IgD-negative memory B cell (primary cell): ENCODE measurements around the gene HIRA. TPM values are rescaled to one million over a fixed set of nuclear protein-coding genes. Genes with fewer than 3 reads are reported as not detected.

Experiments
- H3K27ac Mint-ChIP-seq, 3 donors: one replicate each; pipeline ENCODE4 v1.8.0; 2020 to 2022; ENCODE audit warnings: mild to moderate bottlenecking in 3 of 3, mixed read lengths in 3 of 3, moderate library complexity in 1 of 3
- H3K27me3 Mint-ChIP-seq: one replicate; pipeline ENCODE4 v1.8.0; 2021; ENCODE audit warnings: mixed read lengths
- H3K36me3 Mint-ChIP-seq: one replicate; pipeline ENCODE4 v1.8.0; 2020; ENCODE audit warnings: mild to moderate bottlenecking, mixed read lengths
- H3K4me1 Mint-ChIP-seq, 3 donors: one replicate each; pipeline ENCODE4 v1.8.0; 2020 to 2022; ENCODE audit warnings: mixed read lengths in 3 of 3, mild to moderate bottlenecking in 1 of 3
- H3K4me3 Mint-ChIP-seq, 4 donors: one replicate each; pipeline ENCODE4 v1.8.0; 2020 to 2022; ENCODE audit warnings: mild to moderate bottlenecking in 4 of 4, mixed read lengths in 4 of 4, moderate library complexity in 3 of 4
- H3K9me3 Mint-ChIP-seq, 3 donors: one replicate each; pipeline ENCODE4 v1.8.0; 2020 to 2021; ENCODE audit warnings: mixed read lengths in 3 of 3, mild to moderate bottlenecking in 1 of 3
- polyA plus RNA-seq: library from polyadenylated mRNA; unstranded; fragments of 300-500 nt; fragmentation: Illumina TruSeq; gene quantifications from one replicate; pipeline ENCODE4 v1.2.3, GENCODE V29; 2021

HIRA gene
- polyA plus RNA-seq, 1 donor from 2014 or later: 6.3 TPM

GRCh38 chr22:19357270-19358105, 74.0 kb downstream of the HIRA start:
- Mint-ChIP-seq H3K36me3 (peaks cover 18% of the 10 kb centered on the region), H3K4me3 (no peak overlapping the region), H3K4me1 (peaks cover 15 to 28% (median 21%) of the 10 kb centered on the region in 3 donors), H3K27ac (peak overlapping the region in 1 of 3 donors; percentile 87), H3K27me3 (no peaks in the 10 kb centered on the region), H3K9me3 (peaks cover 0 to 4% (median 3%) of the 10 kb centered on the region in 3 donors)

GRCh38 chr22:19356708-19357269, 74.7 kb downstream of the HIRA start:
- Mint-ChIP-seq H3K4me3 (peak overlapping the region in 1 of 4 donors; percentile 71), H3K4me1 (peaks cover 9 to 23% (median 17%) of the 10 kb centered on the region in 3 donors), H3K27me3 (no peaks in the 10 kb centered on the region), H3K27ac (peak overlapping the region in 2 of 3 donors; percentile 23 to 42), H3K9me3 (peaks cover 0 to 1% (median under 1%) of the 10 kb centered on the region in 3 donors), H3K36me3 (peaks cover 13% of the 10 kb centered on the region)

- H3K4me1 Mint-ChIP-seq: peaks cover 0 to 11% (median 8%) of the 10 kb centered on the region in 3 donors
- no peaks in the 10 kb centered on the region for H3K27me3 Mint-ChIP-seq
- H3K27ac Mint-ChIP-seq: no peak overlapping the region
- H3K4me3 Mint-ChIP-seq: no peak overlapping the region
- peaks cover 0 to 1% (median 0%) of the 10 kb centered on the region in 3 donors for H3K9me3 Mint-ChIP-seq
- H3K36me3 Mint-ChIP-seq: peaks cover 16% of the 10 kb centered on the region
These were observed 75.9 kb downstream of the HIRA start for GRCh38 chr22:19355413-19356157.

GRCh38 chr22:19354201-19354600, 77.3 kb downstream of the HIRA start:
- Mint-ChIP-seq H3K4me3 (no peak overlapping the region), H3K36me3 (peaks cover 18% of the 10 kb centered on the region), H3K4me1 (peaks cover 0 to under 1% (median 0%) of the 10 kb centered on the region in 3 donors), H3K27me3 (no peaks in the 10 kb centered on the region), H3K9me3 (no peaks in the 10 kb centered on the region), H3K27ac (peak overlapping the region in 2 of 3 donors; percentile 23)

- Mint-ChIP-seq H3K36me3 (peaks cover 18% of the 10 kb centered on the region), H3K4me3 (no peak overlapping the region), H3K27me3 (no peaks in the 10 kb centered on the region), H3K9me3 (no peaks in the 10 kb centered on the region), H3K27ac (no peak overlapping the region), H3K4me1 (no peaks in the 10 kb centered on the region)
These were observed 78.0 kb downstream of the HIRA start for GRCh38 chr22:19353363-19354131.

GRCh38 chr22:19352766-19353165, 78.8 kb downstream of the HIRA start:
- Mint-ChIP-seq H3K27me3 (no peaks in the 10 kb centered on the region), H3K9me3 (no peaks in the 10 kb centered on the region), H3K4me1 (no peaks in the 10 kb centered on the region), H3K4me3 (no peak overlapping the region), H3K36me3 (peaks cover 16% of the 10 kb centered on the region), H3K27ac (no peak overlapping the region)

GRCh38 chr22:19352217-19352616, 79.3 kb downstream of the HIRA start:
- H3K9me3 Mint-ChIP-seq: no peaks in the 10 kb centered on the region
- H3K27me3 Mint-ChIP-seq: no peaks in the 10 kb centered on the region
- no peak overlapping the region for H3K4me3 Mint-ChIP-seq
- H3K36me3 Mint-ChIP-seq: peaks cover 18% of the 10 kb centered on the region
- H3K27ac Mint-ChIP-seq: no peak overlapping the region
- peaks cover 0 to 2% (median 0%) of the 10 kb centered on the region in 3 donors for H3K4me1 Mint-ChIP-seq

GRCh38 chr22:19351604-19352003, 79.9 kb downstream of the HIRA start:
- H3K4me1 Mint-ChIP-seq: peaks cover 0 to 3% (median 0%) of the 10 kb centered on the region in 3 donors
- no peak overlapping the region for H3K4me3 Mint-ChIP-seq
- no peaks in the 10 kb centered on the region for H3K27me3 Mint-ChIP-seq
- no peak overlapping the region for H3K27ac Mint-ChIP-seq
- H3K9me3 Mint-ChIP-seq: no peaks in the 10 kb centered on the region
- peaks cover 19% of the 10 kb centered on the region for H3K36me3 Mint-ChIP-seq

GRCh38 chr22:19350947-19351346, 80.6 kb downstream of the HIRA start:
- H3K4me3 Mint-ChIP-seq: no peak overlapping the region
- H3K9me3 Mint-ChIP-seq: no peaks in the 10 kb centered on the region
- H3K36me3 Mint-ChIP-seq: peaks cover 19% of the 10 kb centered on the region
- no peak overlapping the region for H3K27ac Mint-ChIP-seq
- no peaks in the 10 kb centered on the region for H3K27me3 Mint-ChIP-seq
- peaks cover 0 to 3% (median 0%) of the 10 kb centered on the region in 3 donors for H3K4me1 Mint-ChIP-seq

GRCh38 chr22:19350476-19350859, 81.1 kb downstream of the HIRA start:
- Mint-ChIP-seq H3K27ac (peak overlapping the region in 1 of 3 donors; percentile 84), H3K36me3 (peaks cover 19% of the 10 kb centered on the region), H3K4me1 (peaks cover 0 to 3% (median 0%) of the 10 kb centered on the region in 3 donors)

GRCh38 chr22:19349778-19350475, 81.6 kb downstream of the HIRA start:
- H3K4me3 Mint-ChIP-seq: no peak overlapping the region
- H3K4me1 Mint-ChIP-seq: peaks cover 0 to 3% (median 0%) of the 10 kb centered on the region in 3 donors
- no peaks in the 10 kb centered on the region for H3K27me3 Mint-ChIP-seq
- peak overlapping the region in 1 of 3 donors; percentile 84 for H3K27ac Mint-ChIP-seq
- peaks cover 18% of the 10 kb centered on the region for H3K36me3 Mint-ChIP-seq
- no peaks in the 10 kb centered on the region for H3K9me3 Mint-ChIP-seq

More at GRCh38 chr22:19350476-19350859, 81.1 kb downstream of the HIRA start:
- no peaks in the 10 kb centered on the region for H3K9me3 Mint-ChIP-seq
- no peaks in the 10 kb centered on the region for H3K27me3 Mint-ChIP-seq
- no peak overlapping the region for H3K4me3 Mint-ChIP-seq

GRCh38 chr22:19346677-19347265, 84.8 kb downstream of the HIRA start:
- H3K36me3 Mint-ChIP-seq: peaks cover 39% of the 10 kb centered on the region
- no peaks in the 10 kb centered on the region for H3K27me3 Mint-ChIP-seq
- peak overlapping the region in 2 of 3 donors; percentile 6 to 69 for H3K27ac Mint-ChIP-seq
- no peak overlapping the region for H3K4me3 Mint-ChIP-seq
- H3K4me1 Mint-ChIP-seq: peaks cover 2 to 7% (median 7%) of the 10 kb centered on the region in 3 donors
- H3K9me3 Mint-ChIP-seq: peaks cover 0 to 7% (median 3%) of the 10 kb centered on the region in 3 donors

- no peaks in the 10 kb centered on the region for H3K27me3 Mint-ChIP-seq
- peaks cover 2 to 10% (median 7%) of the 10 kb centered on the region in 3 donors for H3K4me1 Mint-ChIP-seq
- peak overlapping the region in 1 of 3 donors; percentile 27 for H3K27ac Mint-ChIP-seq
- H3K4me3 Mint-ChIP-seq: no peak overlapping the region
- peaks cover 3 to 16% (median 7%) of the 10 kb centered on the region in 3 donors for H3K9me3 Mint-ChIP-seq
- H3K36me3 Mint-ChIP-seq: peaks cover 45% of the 10 kb centered on the region
These were observed 87.1 kb downstream of the HIRA start for GRCh38 chr22:19344420-19344819.
